ACC112 (cell line): ENCODE results near the gene STUB1.
"Not testable (repeated sequence)": the region's sequence is repeated elsewhere in the genome, so short reads cannot be mapped to it uniquely, and the experiment has no call there.

Experiments
- H2AFZ ChIP-seq: fragments of 200-600 bp; sonication (generic); one replicate; pipeline ENCODE4 v1.6.0; 2017; ENCODE audit warnings: antibody characterized with exemption, low read length; ENCODE audit not compliant: unreplicated experiment
- H3K27ac ChIP-seq: fragments of 200-600 bp; sonication (generic); 2 replicates; pipeline ENCODE4 v1.5.1; 2014; ENCODE audit warnings: low read depth, mild to moderate bottlenecking, antibody characterized with exemption, low read length, moderate library complexity
- H3K27me3 ChIP-seq: fragments of 200-600 bp; sonication (generic); 2 replicates; pipeline ENCODE4 v1.6.1; 2014; ENCODE audit warnings: mild to moderate bottlenecking, antibody characterized with exemption, low read length, moderate library complexity, mixed read lengths; ENCODE audit not compliant: insufficient read depth
- H3K36me3 ChIP-seq: fragments of 200-600 bp; sonication (generic); 2 replicates; pipeline ENCODE4 v1.6.1; 2016; ENCODE audit warnings: mild to moderate bottlenecking, antibody characterized with exemption, low read length, moderate library complexity, mixed read lengths; ENCODE audit not compliant: insufficient read depth
- H3K4me1 ChIP-seq: fragments of 200-600 bp; sonication (generic); one replicate; pipeline ENCODE4 v1.6.1; 2016; ENCODE audit warnings: low read length, mixed read lengths; ENCODE audit not compliant: insufficient read depth, unreplicated experiment, control insufficient read depth
- H3K4me3 ChIP-seq: fragments of 200-600 bp; sonication (generic); 2 replicates; pipeline ENCODE4 v1.5.1; 2014; ENCODE audit warnings: mild to moderate bottlenecking, low read depth, low read length
- H3K79me2 ChIP-seq: fragments of 200-600 bp; sonication (generic); one replicate; pipeline ENCODE4 v1.6.0; 2016; ENCODE audit warnings: low read length; ENCODE audit not compliant: control insufficient read depth, unreplicated experiment, insufficient read depth

STUB1 gene

GRCh38 chr16:687499-687898 is 7.3 kb downstream of the STUB1 start:
- no peak overlapping the region for H3K4me3 ChIP-seq
- peaks cover 17% of the 10 kb centered on the region; the same call in 1 of the 2 replicates for H3K36me3 ChIP-seq
- no peak overlapping the region for H2AFZ ChIP-seq
- H3K4me1 ChIP-seq: peaks cover 15% of the 10 kb centered on the region
- no peak overlapping the region for H3K27ac ChIP-seq
- H3K27me3 ChIP-seq: peaks cover 7% of the 10 kb centered on the region
- H3K79me2 ChIP-seq: peaks cover 32% of the 10 kb centered on the region

GRCh38 chr16:689175-689897 is 9.1 kb downstream of the STUB1 start:
- peaks cover 9% of the 10 kb centered on the region; the same call in 1 of the 2 replicates for H3K36me3 ChIP-seq
- H2AFZ ChIP-seq: peak overlapping the region; percentile 92
- peaks cover 5% of the 10 kb centered on the region for H3K4me1 ChIP-seq
- H3K27ac ChIP-seq: peak overlapping the region; percentile 41; the same call in 1 of the 2 replicates
- H3K27me3 ChIP-seq: peaks cover 25% of the 10 kb centered on the region
- peak overlapping the region; percentile 94 for H3K4me3 ChIP-seq
- peaks cover 16% of the 10 kb centered on the region for H3K79me2 ChIP-seq

- not testable (repeated sequence) for H3K36me3 ChIP-seq, H3K4me1 ChIP-seq, H3K27ac ChIP-seq, H2AFZ ChIP-seq, H3K4me3 ChIP-seq
- Histone ChIP-seq H3K79me2 (peaks cover 12% of the 10 kb centered on the region), H3K27me3 (peaks cover 42% of the 10 kb centered on the region)
These were observed 11.0 kb downstream of the STUB1 start for GRCh38 chr16:691242-691641.

- peaks cover 12% of the 10 kb centered on the region for H3K79me2 ChIP-seq
- no peaks in the 10 kb centered on the region for H3K36me3 ChIP-seq
- no peak overlapping the region for H3K27ac ChIP-seq
- peaks cover 5% of the 10 kb centered on the region for H3K4me1 ChIP-seq
- peaks cover 43% of the 10 kb centered on the region for H3K27me3 ChIP-seq
- no peak overlapping the region for H2AFZ ChIP-seq
- H3K4me3 ChIP-seq: no peak overlapping the region
These were observed 12.3 kb downstream of the STUB1 start for GRCh38 chr16:692356-693108.

- H3K79me2 ChIP-seq: peaks cover 10% of the 10 kb centered on the region
- no peak overlapping the region for H2AFZ ChIP-seq
- no peak overlapping the region for H3K4me3 ChIP-seq
- peaks cover 5% of the 10 kb centered on the region for H3K4me1 ChIP-seq
- H3K27me3 ChIP-seq: peaks cover 47% of the 10 kb centered on the region
- no peaks in the 10 kb centered on the region for H3K36me3 ChIP-seq
- no peak overlapping the region for H3K27ac ChIP-seq
These were observed 13.2 kb downstream of the STUB1 start for GRCh38 chr16:693364-693763.

GRCh38 chr16:693766-694165 is 13.6 kb downstream of the STUB1 start:
- Histone ChIP-seq H3K79me2 (peaks cover 9% of the 10 kb centered on the region), H2AFZ (no peak overlapping the region), H3K27me3 (peaks cover 49% of the 10 kb centered on the region), H3K27ac (no peak overlapping the region), H3K4me1 (peaks cover 5% of the 10 kb centered on the region), H3K4me3 (no peak overlapping the region), H3K36me3 (no peaks in the 10 kb centered on the region)

- Histone ChIP-seq H3K27ac (no peak overlapping the region), H3K36me3 (no peaks in the 10 kb centered on the region), H3K79me2 (peaks cover 3% of the 10 kb centered on the region), H3K27me3 (peaks cover 54% of the 10 kb centered on the region), H3K4me1 (peaks cover 4% of the 10 kb centered on the region), H2AFZ (no peak overlapping the region), H3K4me3 (no peak overlapping the region)
These were observed 14.1 kb downstream of the STUB1 start for GRCh38 chr16:694187-694862.

- H3K4me1 ChIP-seq: no peaks in the 10 kb centered on the region
- H3K79me2 ChIP-seq: no peaks in the 10 kb centered on the region
- peaks cover 56% of the 10 kb centered on the region for H3K27me3 ChIP-seq
- H3K4me3 ChIP-seq: no peak overlapping the region
- H3K27ac ChIP-seq: no peak overlapping the region
- H3K36me3 ChIP-seq: no peaks in the 10 kb centered on the region
- H2AFZ ChIP-seq: no peak overlapping the region
These were observed 14.7 kb downstream of the STUB1 start for GRCh38 chr16:694863-695354.

- Histone ChIP-seq H2AFZ (no peak overlapping the region), H3K4me1 (no peaks in the 10 kb centered on the region), H3K4me3 (peak overlapping the region; percentile 35; the same call in 1 of the 2 replicates), H3K79me2 (no peaks in the 10 kb centered on the region), H3K27ac (no peak overlapping the region), H3K36me3 (no peaks in the 10 kb centered on the region), H3K27me3 (peaks cover 62% of the 10 kb centered on the region)
These were observed 15.3 kb downstream of the STUB1 start for GRCh38 chr16:695355-696089.
